Prostate gland (tissue), 2 donors: ENCODE results near the gene ACTN4.

Experiments
- CTCF ChIP-seq, 4 experiments: fragments of 200-600 bp in 2 of 4; fragments of 450-650 bp in 2 of 4; sonication (generic) in 2 of 4; IDR thresholded peaks; 1 replicate in 3 of 4; 2 replicates in 1 of 4; pipeline ENCODE4 v1.5.1; 2016 to 2019; ENCODE audit warnings: antibody characterized with exemption in 4 of 4, mild to moderate bottlenecking in 2 of 4, moderate library complexity in 2 of 4
- POLR2A ChIP-seq: fragments of 450-650 bp; IDR thresholded peaks from one replicate; pipeline ENCODE4 v1.6.1; 2016; ENCODE audit warnings: antibody characterized with exemption, mild to moderate bottlenecking
- POLR2AphosphoS5 ChIP-seq: sonication (generic); formaldehyde crosslinking; IDR thresholded peaks from one replicate; pipeline ENCODE4 v1.6.1; 2017; ENCODE audit warnings: antibody characterized with exemption

- no peak for TF ChIP-seq CTCF (IDR thresholded peaks at IDR 0.05)
- no peak for TF ChIP-seq POLR2A
- TF ChIP-seq POLR2AphosphoS5 = no peak
These were observed 7.8 kb downstream of the ACTN4 start for GRCh38 chr19:38655148-38655824.
